H1 (cell line): ENCODE results near the gene HEATR9. TPM values are rescaled to one million over a fixed set of nuclear protein-coding genes. Genes with fewer than 3 reads are reported as not detected.

ENCODE experiments used
- CTCF ChIA-PET: fragments of 300-600 bp; sonication (Branson Sonifier 250); formaldehyde crosslinking; loops from one replicate; lab custom pipeline; 2021; ENCODE audit not compliant: partially characterized antibody; lab: Charles Lee
- POLR2A ChIA-PET: fragments of 300-600 bp; sonication (Branson Sonifier 250); formaldehyde crosslinking; loops from one replicate; lab custom pipeline; 2021; ENCODE audit warnings: inconsistent platforms; ENCODE audit not compliant: partially characterized antibody; lab: Charles Lee
- DNase-seq, 2 experiments: peaks; one replicate each; pipeline versions ENCODE4 v3.0.0 to v3.0.0-alpha.2; 2010 to 2022; ENCODE audit warnings: low spot score in 2 of 2, low read depth in 1 of 2, mixed read lengths in 1 of 2
- FAIRE-seq: peaks from 2 replicates; lab custom pipeline; 2011; peaks lifted over from hg19 to GRCh38; lab: Jason Lieb, UNC
- H2AFZ ChIP-seq: 2 replicates; pipeline ENCODE4 v1.8.1; 2012; ENCODE audit warnings: low read length, inconsistent platforms
- H2AK5ac ChIP-seq: 2 replicates; pipeline ENCODE4 v1.6.1; 2013; ENCODE audit warnings: low read depth, low read length
- H2BK120ac ChIP-seq: replicated peaks from 2 replicates; pipeline ENCODE3; 2013; ENCODE audit warnings: low read depth, low read length, inconsistent platforms
- H2BK12ac ChIP-seq: 2 replicates; pipeline ENCODE4 v1.6.1; 2013; ENCODE audit warnings: low read depth, low read length
- H2BK15ac ChIP-seq: 2 replicates; pipeline ENCODE4 v1.6.1; 2013; ENCODE audit warnings: low read length
- H2BK20ac ChIP-seq: 2 replicates; pipeline ENCODE4 v1.6.1; 2013; ENCODE audit warnings: low read length
- H2BK5ac ChIP-seq: 2 replicates; pipeline ENCODE4 v1.6.1; 2013; ENCODE audit warnings: low read depth, low read length
- H3K14ac ChIP-seq: 2 replicates; pipeline ENCODE4 v1.6.1; 2013; ENCODE audit warnings: inconsistent platforms; ENCODE audit not compliant: insufficient read length
- H3K18ac ChIP-seq: 2 replicates; pipeline ENCODE4 v1.6.1; 2013; ENCODE audit warnings: low read length; ENCODE audit errors: extremely low read depth
- H3K23ac ChIP-seq: 2 replicates; pipeline ENCODE4 v1.6.1; 2013; ENCODE audit warnings: inconsistent platforms; ENCODE audit not compliant: insufficient read length
- H3K23me2 ChIP-seq: 2 replicates; pipeline ENCODE4 v1.6.1; 2013; ENCODE audit warnings: low read depth, low read length
- H3K27ac ChIP-seq: 2 replicates; pipeline ENCODE4 v1.6.1; 2011; ENCODE audit warnings: low read depth, low read length, inconsistent platforms
- H3K27me3 ChIP-seq, 4 experiments: replicated peaks in 1 of 4; 1 replicate in 1 of 4; 2 replicates in 3 of 4; pipeline versions ENCODE4 v1.6.1 to v1.8.1; 2011 to 2013; ENCODE audit warnings: low read length in 3 of 4, mild to moderate bottlenecking in 3 of 4, inconsistent platforms in 2 of 4, mixed read lengths in 2 of 4, moderate library complexity in 1 of 4; ENCODE audit not compliant: control insufficient read depth in 3 of 4, insufficient read depth in 3 of 4; ENCODE audit errors: extremely low read depth in 1 of 4
- H3K36me3 ChIP-seq, 4 experiments: 2 replicates each; pipeline versions ENCODE4 v1.6.1 to v1.8.1; 2011 to 2013; ENCODE audit warnings: mild to moderate bottlenecking in 4 of 4, low read length in 3 of 4, moderate library complexity in 2 of 4, control low read depth in 1 of 4, inconsistent platforms in 1 of 4; ENCODE audit not compliant: insufficient read depth in 4 of 4, control insufficient read depth in 2 of 4
- H3K4ac ChIP-seq: replicated peaks from 2 replicates; pipeline ENCODE3; 2013; ENCODE audit warnings: low read length, low read depth, mixed read lengths, inconsistent platforms; ENCODE audit not compliant: insufficient read length
- H3K4me1 ChIP-seq, 4 experiments: replicated peaks in 1 of 4; 1 replicate in 1 of 4; 2 replicates in 3 of 4; pipeline versions ENCODE4 v1.6.1 to v1.8.1; 2011 to 2013; ENCODE audit warnings: low read length in 3 of 4, inconsistent platforms in 2 of 4, mixed read lengths in 1 of 4; ENCODE audit not compliant: insufficient read depth in 4 of 4, control insufficient read depth in 3 of 4
- H3K4me2 ChIP-seq, 2 experiments: 2 replicates each; pipeline versions ENCODE4 v1.6.1 to v1.8.1; 2011 to 2013; ENCODE audit warnings: low read depth in 2 of 2, low read length in 2 of 2, control low read depth in 1 of 2, inconsistent platforms in 1 of 2, mild to moderate bottlenecking in 1 of 2; ENCODE audit not compliant: insufficient read depth in 1 of 2
- H3K4me3 ChIP-seq, 4 experiments: fragments of 200-600, 300-600 bp in 1 of 4; sonication (generic), shearing (Covaris generic), sonication (Bioruptor Twin) in 1 of 4; 2 replicates each; pipeline versions ENCODE4 v1.5.1 to v1.8.1; 2011 to 2016; ENCODE audit warnings: low read length in 4 of 4, low read depth in 3 of 4, control low read depth in 2 of 4, inconsistent platforms in 2 of 4, mild to moderate bottlenecking in 2 of 4, mixed read lengths in 1 of 4, moderate library complexity in 1 of 4; ENCODE audit not compliant: insufficient read depth in 2 of 4; ENCODE audit errors: extremely low read depth in 1 of 4
- H3K56ac ChIP-seq: replicated peaks from 2 replicates; pipeline ENCODE3; 2013; ENCODE audit warnings: low read depth, mild to moderate bottlenecking, mixed read lengths, low read length, inconsistent platforms; ENCODE audit not compliant: insufficient read length
- H3K79me1 ChIP-seq: 2 replicates; pipeline ENCODE4 v1.6.1; 2013; ENCODE audit warnings: low read depth, low read length, control low read depth
- H3K79me2 ChIP-seq, 2 experiments: 2 replicates each; pipeline versions ENCODE4 v1.6.1 to v1.8.1; 2012 to 2013; ENCODE audit warnings: low read length in 2 of 2, mild to moderate bottlenecking in 2 of 2, inconsistent platforms in 1 of 2; ENCODE audit not compliant: insufficient read depth in 2 of 2, control insufficient read depth in 1 of 2
- H3K9ac ChIP-seq, 4 experiments: replicated peaks in 1 of 4; 1 replicate in 1 of 4; 2 replicates in 3 of 4; pipeline versions ENCODE4 v1.6.1 to v1.8.1; 2011 to 2013; ENCODE audit warnings: low read depth in 3 of 4, low read length in 3 of 4, control low read depth in 2 of 4, mild to moderate bottlenecking in 2 of 4, moderate library complexity in 2 of 4, inconsistent platforms in 1 of 4; ENCODE audit errors: extremely low read depth in 1 of 4
- H3K9me3 ChIP-seq, 2 experiments: 2 replicates each; pipeline versions ENCODE4 v1.6.1 to v1.8.1; 2012 to 2013; ENCODE audit warnings: mild to moderate bottlenecking in 2 of 2, moderate library complexity in 2 of 2, control low read depth in 1 of 2, inconsistent platforms in 1 of 2, low read depth in 1 of 2, low read length in 1 of 2, mixed read lengths in 1 of 2; ENCODE audit not compliant: insufficient read depth in 2 of 2
- H4K20me1 ChIP-seq, 2 experiments: replicated peaks in 1 of 2; 2 replicates each; pipeline versions ENCODE3 to v1.8.1; 2011 to 2013; ENCODE audit warnings: inconsistent platforms in 2 of 2, low read length in 2 of 2, mild to moderate bottlenecking in 1 of 2; ENCODE audit not compliant: insufficient read depth in 2 of 2, control insufficient read depth in 1 of 2
- H4K5ac ChIP-seq: 2 replicates; pipeline ENCODE4 v1.6.1; 2013; ENCODE audit warnings: low read length, low read depth, mixed read lengths, inconsistent platforms; ENCODE audit not compliant: insufficient read length
- H4K8ac ChIP-seq: 2 replicates; pipeline ENCODE4 v1.8.0; 2013; ENCODE audit warnings: mild to moderate bottlenecking, moderate library complexity, low read length, inconsistent platforms; ENCODE audit not compliant: insufficient read depth; ENCODE audit errors: extremely low read depth
- H4K91ac ChIP-seq: replicated peaks from 2 replicates; pipeline ENCODE3; 2013; ENCODE audit warnings: low read length, mixed read lengths, inconsistent platforms; ENCODE audit not compliant: insufficient read length
- BACH1 ChIP-seq: IDR thresholded peaks from 2 replicates; pipeline ENCODE4 v1.6.1; 2012; ENCODE audit warnings: low read length, improper control_type of control experiment
- BCL11A ChIP-seq, 2 experiments: IDR thresholded peaks; one replicate each; pipeline ENCODE4 v1.6.1; 2011; ENCODE audit warnings: low read depth in 2 of 2, low read length in 2 of 2, mild to moderate bottlenecking in 2 of 2
- CBX8 ChIP-seq: fragments of 300-800, 300-1000 bp; sonication (generic); IDR thresholded peaks from 2 replicates; pipeline ENCODE4 v1.7.1; 2016; ENCODE audit warnings: low read depth, low read length, borderline replicate concordance
- GABPA ChIP-seq: IDR thresholded peaks from 2 replicates; pipeline ENCODE4 v1.6.1; 2011; ENCODE audit warnings: mild to moderate bottlenecking, low read length, moderate library complexity, borderline replicate concordance; ENCODE audit not compliant: insufficient read depth
- NRF1 ChIP-seq: IDR thresholded peaks from 2 replicates; pipeline ENCODE4 v1.6.1; 2011; ENCODE audit warnings: mild to moderate bottlenecking, low read depth, low read length, improper control_type of control experiment
- RAD21 ChIP-seq, 2 experiments: IDR thresholded peaks in 1 of 2; conservative IDR thresholded peaks in 1 of 2; 2 replicates each; pipeline ENCODE4 v1.6.1; 2011; ENCODE audit warnings: low read depth in 2 of 2, low read length in 2 of 2, improper control_type of control experiment in 1 of 2, inconsistent platforms in 1 of 2, mild to moderate bottlenecking in 1 of 2, moderate library complexity in 1 of 2
- SP4 ChIP-seq: IDR thresholded peaks from 2 replicates; pipeline ENCODE4 v1.6.1; 2012; ENCODE audit warnings: low read length, inconsistent platforms
- YY1 ChIP-seq: IDR thresholded peaks from 2 replicates; pipeline ENCODE4 v1.6.1; 2011; ENCODE audit warnings: low read depth, mild to moderate bottlenecking, low read length
- WGBS, 2 experiments: shearing (Covaris generic) in 1 of 2; methylation state at CpG; one replicate each; pipeline versions ENCODE4 v1.1.6 to v1.1.7; 2013 to 2015; ENCODE audit warnings: low lambda C conversion rate in 2 of 2, mixed read lengths in 2 of 2, inconsistent platforms in 1 of 2, low coverage in 1 of 2, missing lambda C conversion rate in 1 of 2; ENCODE audit not compliant: insufficient replicate concordance in 2 of 2, insufficient coverage in 1 of 2, insufficient read length in 1 of 2; ENCODE audit errors: extremely low coverage in 1 of 2, missing lambda C conversion rate in 1 of 2; 5-methylcytosine and 5-hydroxymethylcytosine counted together
- polyA plus RNA-seq, 7 experiments: library from polyadenylated mRNA; depleted of rRNA in 3 of 7; stranded (reverse) in 5 of 7; unstranded in 2 of 7; fragments of >200 nt in 5 of 7; fragments of 200-250 nt in 2 of 7; gene quantifications; 1 replicate in 5 of 7; 2 replicates in 1 of 7; 4 replicates in 1 of 7; pipeline versions ENCODE4 v1.2.1 to v1.2.3, GENCODE V29; 2011 to 2013; ENCODE audit warnings: missing spikeins in 2 of 7, mixed read lengths in 2 of 7
- total RNA-seq: library from RNA; stranded (reverse); fragmentation: NEBNext Ultra II Directional; extraction: Animal tissue kit (Norgen Biotek cat#: 25700); gene quantifications from 2 replicates; pipeline ENCODE4 v1.2.1, GENCODE V29; 2021
- TF ChIP-seq, protein P1 (sequence below): IDR thresholded peaks from 2 replicates; pipeline ENCODE4 v1.6.1; 2011; ENCODE audit warnings: low read length, improper control_type of control experiment

The HEATR9 gene
- total and polyA plus RNA-seq, 2 of the 8 experiments (the other 6 are each of a cell fraction or from before 2014, with no cell fraction given): not detected

- no peak overlapping the region for H4K91ac ChIP-seq
- H3K4me2 ChIP-seq: no peak overlapping the region
- H3K9ac ChIP-seq: no peak overlapping the region
- H3K4ac ChIP-seq: no peak overlapping the region
- DNase-seq (no peak), FAIRE-seq (no peak)
- no peak overlapping the region for H2BK12ac ChIP-seq
- H3K56ac ChIP-seq: no peak overlapping the region
- H3K27ac ChIP-seq: no peak overlapping the region
- no peak overlapping the region for H2BK5ac ChIP-seq
- no peaks in the 10 kb centered on the region for H3K36me3 ChIP-seq
- POLR2A ChIA-PET: no interaction called here
- no peak overlapping the region for H2AFZ ChIP-seq
- H3K4me1 ChIP-seq: peaks cover 0 to 8% (median 3%) of the 10 kb centered on the region in 4 experiments; a peak in 5 of 7 replicates
- H3K4me3 ChIP-seq: no peak overlapping the region
- H4K8ac ChIP-seq: no peak overlapping the region
- WGBS, 2 experiments: 89% methylated on average over 2 of the region's 2 CpGs; no CpG with 5 or more reads in 1 of the 2 experiments
- H4K5ac ChIP-seq: no peak overlapping the region
- H3K14ac ChIP-seq: no peak overlapping the region
- H3K9me3 ChIP-seq: no peaks in the 10 kb centered on the region
- no peak overlapping the region for H2BK120ac ChIP-seq
- H2AK5ac ChIP-seq: no peak overlapping the region
- H3K23ac ChIP-seq: no peak overlapping the region
- no peaks in the 10 kb centered on the region for H3K27me3 ChIP-seq
- no peak overlapping the region for H2BK20ac ChIP-seq
- TF ChIP-seq BACH1 (no peak), GABPA (no peak), SP4 (no peak), CBX8 (no peak), NRF1 (no peak), BCL11A (IDR thresholded peaks at IDR 0.05; ENCODE audit: low read depth in 2 of 2, low read length in 2 of 2) (no peak), YY1 (no peak), RAD21 (IDR thresholded peaks at IDR 0.05 in 1 of 2, conservative IDR thresholded peaks at IDR 0.05 in 1 of 2; ENCODE audit: low read depth in 2 of 2, low read length in 2 of 2) (no peak)
- TF ChIP-seq, protein P1, sequence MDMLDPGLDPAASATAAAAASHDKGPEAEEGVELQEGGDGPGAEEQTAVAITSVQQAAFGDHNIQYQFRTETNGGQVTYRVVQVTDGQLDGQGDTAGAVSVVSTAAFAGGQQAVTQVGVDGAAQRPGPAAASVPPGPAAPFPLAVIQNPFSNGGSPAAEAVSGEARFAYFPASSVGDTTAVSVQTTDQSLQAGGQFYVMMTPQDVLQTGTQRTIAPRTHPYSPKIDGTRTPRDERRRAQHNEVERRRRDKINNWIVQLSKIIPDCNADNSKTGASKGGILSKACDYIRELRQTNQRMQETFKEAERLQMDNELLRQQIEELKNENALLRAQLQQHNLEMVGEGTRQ: no peak
- H3K23me2 ChIP-seq: no peaks in the 10 kb centered on the region
- no peaks in the 10 kb centered on the region for H4K20me1 ChIP-seq
- H3K79me2 ChIP-seq: no peaks in the 10 kb centered on the region
- CTCF ChIA-PET: interaction anchor here (0.8 to 0.9 kb wide), 2 partner anchors 13 to 18 kb away, joined by 3 to 5 read pairs; no protein-coding TSS in a partner anchor
- H3K79me1 ChIP-seq: no peaks in the 10 kb centered on the region
- no peak overlapping the region for H2BK15ac ChIP-seq
- H3K18ac ChIP-seq: no peak overlapping the region
These were observed 20.6 kb upstream of the HEATR9 start for GRCh38 chr17:35889241-35889640.
